Aorta (tissue), 5 donors: ENCODE measurements around the gene ZP2. TPM values are rescaled to one million over a fixed set of nuclear protein-coding genes. Genes with fewer than 3 reads are reported as not detected.
"Not testable (repeated sequence)": the region's sequence is repeated elsewhere in the genome, so short reads cannot be mapped to it uniquely, and the experiment has no call there.

Experiments
- ATAC-seq: fragments of 200-7000 bp; cut with Tn5 transposase; one replicate; pipeline ENCODE4 v1.9.1; 2022; ENCODE audit warnings: moderate library complexity; ENCODE audit not compliant: low FRiP score
- DNase-seq, 2 donors: peaks; one replicate each; pipeline ENCODE4 v3.0.0-alpha.2; 2020
- H3K27ac ChIP-seq, 2 donors: one replicate each; pipeline ENCODE4 v1.5.1; 2013; ENCODE audit warnings: low read length in 2 of 2, mild to moderate bottlenecking in 2 of 2, moderate library complexity in 2 of 2, control low read depth in 1 of 2, inconsistent platforms in 1 of 2, low read depth in 1 of 2
- H3K27me3 ChIP-seq, 2 donors: one replicate each; pipeline ENCODE4 v1.6.1; 2013; ENCODE audit warnings: control low read depth in 1 of 2, low read length in 1 of 2, mild to moderate bottlenecking in 1 of 2, moderate library complexity in 1 of 2; ENCODE audit not compliant: insufficient read depth in 2 of 2, control insufficient read depth in 1 of 2
- H3K36me3 ChIP-seq, 2 donors: one replicate each; pipeline ENCODE4 v1.6.1; 2013; ENCODE audit warnings: control low read depth in 1 of 2, low read length in 1 of 2, mild to moderate bottlenecking in 1 of 2; ENCODE audit not compliant: insufficient read depth in 2 of 2, control insufficient read depth in 1 of 2
- H3K4me1 ChIP-seq, 2 donors: one replicate each; pipeline ENCODE4 v1.6.1; 2013; ENCODE audit warnings: low read length in 2 of 2, control low read depth in 1 of 2, mild to moderate bottlenecking in 1 of 2, moderate library complexity in 1 of 2; ENCODE audit not compliant: insufficient read depth in 2 of 2, control insufficient read depth in 1 of 2
- H3K4me3 ChIP-seq, 2 donors: one replicate each; pipeline ENCODE4 v1.5.1; 2013; ENCODE audit warnings: low read length in 2 of 2, control low read depth in 1 of 2, mild to moderate bottlenecking in 1 of 2
- H3K9me3 ChIP-seq: one replicate; pipeline ENCODE4 v1.6.1; 2013; ENCODE audit warnings: mild to moderate bottlenecking, low read length; ENCODE audit not compliant: control insufficient read depth
- WGBS, 2 donors: extraction: QIAGEN DNeasy Blood & Tissue Kit; methylation state at CpG; one replicate each; pipeline ENCODE4 v1.1.7; 2013; 5-methylcytosine and 5-hydroxymethylcytosine counted together
- intact Hi-C, 2 donors: fragments of 100-400 bp; cut with DNase I; formaldehyde crosslinking; loops; one replicate each; pipeline versions ENCODE4 v1.14.2 to v1.15.0; 2022
- polyA plus RNA-seq, 2 donors: library from polyadenylated mRNA; stranded (reverse); fragments of 200-250 nt; gene quantifications; one replicate each; pipeline ENCODE4 v1.2.3, GENCODE V29; 2013
- total RNA-seq, 2 donors: library from RNA; stranded (reverse); fragmentation: NEBNext Ultra II Directional; extraction: Animal tissue kit (Norgen Biotek cat#: 25700); gene quantifications; one replicate each; pipeline ENCODE4 v1.2.1, GENCODE V29; 2021
- donor health status: healthy with polysubstance abuse.
- donor health status: Bipolar disorder and iron deficiency.
- donor health status: DM: no; HTN: no; CAD: no.
- donor health status: DM: no; HTN: no; CAD: no.
- donor health status: DM: yes; HTN: yes; CAD: no.

ZP2 gene
- total and polyA plus RNA-seq, 4 donors = not detected

- H3K27me3 ChIP-seq, ATAC-seq, H3K4me1 ChIP-seq, H3K4me3 ChIP-seq, H3K27ac ChIP-seq, H3K36me3 ChIP-seq, DNase-seq, H3K9me3 ChIP-seq, intact Hi-C loops: not testable (repeated sequence)
- 91 to 94% methylated on average over 11 of the region's 11 CpGs for WGBS, 2 donors
These were observed 58.1 kb downstream of the ZP2 start for GRCh38 chr16:21153124-21153729.

- H3K9me3 ChIP-seq, intact Hi-C loops, ATAC-seq, H3K4me1 ChIP-seq, H3K27me3 ChIP-seq, H3K4me3 ChIP-seq, H3K36me3 ChIP-seq, H3K27ac ChIP-seq, DNase-seq: not testable (repeated sequence)
- 85 to 86% methylated on average over 48 to 51 of the region's 51 CpGs for WGBS, 2 donors
These were observed 59.0 kb downstream of the ZP2 start for GRCh38 chr16:21152160-21153030.

GRCh38 chr16:21150375-21151001, 60.9 kb downstream of the ZP2 start, which contains the start of gene DNAH3:
Gene DNAH3 (minus strand): TSS chr16:21150846. CDS start chr16:21150319, 527 bp downstream.
- no peak for ATAC-seq
- H3K27me3 ChIP-seq = no peaks in the 10 kb centered on the region
- intact Hi-C loops = no loop called here
- H3K36me3 ChIP-seq = no peaks in the 10 kb centered on the region
- WGBS, 2 donors = 3 to 4% methylated on average over 8 of the region's 8 CpGs
- no peak within 1 kb of the TSS for H3K4me3 ChIP-seq
- no peaks in the 10 kb centered on the region for H3K9me3 ChIP-seq
- no peak for DNase-seq
- no peaks in the 10 kb centered on the region for H3K4me1 ChIP-seq
- no peak within 1 kb of the TSS for H3K27ac ChIP-seq

Other genes starting within 250 kb of the ZP2 start
- gene DNAH3, start 60.7 kb downstream of the ZP2 start, total RNA-seq = not detected
- gene DNAH3, start 60.7 kb downstream of the ZP2 start, polyA plus RNA-seq = not detected
- gene LDAF1, start 52.9 kb downstream of the ZP2 start, total RNA-seq = 10 to 100 TPM; 42.8 to 55.5 TPM
- 10 to 100 TPM; 57.1 to 62.5 TPM for gene LDAF1, start 52.9 kb downstream of the ZP2 start, polyA plus RNA-seq
- not detected for gene ANKS4B, start 22.1 kb upstream of the ZP2 start, total RNA-seq
- 1 to 10 TPM in 1 of 2 donors, under 1 TPM in 1; 0.08 to 6.9 TPM for gene ANKS4B, start 22.1 kb upstream of the ZP2 start, polyA plus RNA-seq
- under 1 TPM in 1 of 2 donors, not detected in 1; 0.30 TPM for gene CRYM, start 66.7 kb upstream of the ZP2 start, total RNA-seq
- gene CRYM, start 66.7 kb upstream of the ZP2 start, polyA plus RNA-seq = 1 to 10 TPM in 1 of 2 donors, not detected in 1; 2.8 TPM